Neural progenitor cell (in vitro differentiated cells): ENCODE measurements around the gene RAB18. TPM values are rescaled to one million over a fixed set of nuclear protein-coding genes. Genes with fewer than 3 reads are reported as not detected.
A peak's percentile ranks its signal among the peaks of the same experiment; 100 is the strongest.

Experiments used
- DNase-seq: peaks from one replicate; pipeline ENCODE4 v3.0.0-alpha.2; 2016; ENCODE audit warnings: low spot score
- H2AFZ ChIP-seq: fragments of 200-600 bp; sonication (generic); replicated peaks from 2 replicates; pipeline ENCODE4 v1.6.1; 2016; ENCODE audit warnings: antibody characterized with exemption
- H3F3A ChIP-seq: fragments of 200-600 bp; sonication (generic); 2 replicates; pipeline ENCODE4 v1.6.1; 2016; ENCODE audit warnings: antibody characterized with exemption, low read depth
- H3K27ac ChIP-seq: fragments of 200-600 bp; sonication (generic); 2 replicates; pipeline ENCODE4 v1.5.1; 2016; ENCODE audit warnings: mild to moderate bottlenecking
- H3K27me3 ChIP-seq: fragments of 200-600 bp; sonication (generic); 2 replicates; pipeline ENCODE4 v1.6.1; 2016; ENCODE audit warnings: mild to moderate bottlenecking, moderate library complexity
- H3K36me3 ChIP-seq: fragments of 200-600 bp; sonication (generic); 2 replicates; pipeline ENCODE4 v1.5.1; 2016
- H3K4me1 ChIP-seq: fragments of 200-600 bp; sonication (generic); 2 replicates; pipeline ENCODE4 v1.6.1; 2016; ENCODE audit warnings: mixed run types
- H3K4me2 ChIP-seq: fragments of 200-600 bp; sonication (generic); 2 replicates; pipeline ENCODE4 v1.6.1; 2016
- H3K4me3 ChIP-seq: fragments of 200-600 bp; sonication (generic); 2 replicates; pipeline ENCODE4 v1.5.1; 2016
- H3K79me2 ChIP-seq: fragments of 200-600 bp; sonication (generic); 2 replicates; pipeline ENCODE4 v1.6.1; 2016; ENCODE audit warnings: low read depth
- H3K9ac ChIP-seq: fragments of 200-600 bp; sonication (generic); 2 replicates; pipeline ENCODE4 v1.6.1; 2016
- H3K9me3 ChIP-seq: fragments of 200-600 bp; sonication (generic); 2 replicates; pipeline ENCODE4 v1.5.1; 2016; ENCODE audit warnings: low read depth
- H4K20me1 ChIP-seq: fragments of 200-600 bp; sonication (generic); 2 replicates; pipeline ENCODE4 v1.6.1; 2016; ENCODE audit warnings: low read depth
- H3K27ac Mint-ChIP-seq: 3 replicates; pipeline ENCODE4 v1.8.0; 2021; ENCODE audit warnings: mixed read lengths
- H3K27me3 Mint-ChIP-seq: 2 replicates; pipeline ENCODE4 v1.8.0; 2022; ENCODE audit warnings: low read depth, mild to moderate bottlenecking, inconsistent platforms, moderate library complexity, mixed read lengths; ENCODE audit not compliant: insufficient read depth
- H3K36me3 Mint-ChIP-seq: 3 replicates; pipeline ENCODE4 v1.8.0; 2021; ENCODE audit warnings: mixed read lengths
- H3K4me1 Mint-ChIP-seq: 3 replicates; pipeline ENCODE4 v1.8.0; 2021; ENCODE audit warnings: mixed read lengths
- H3K4me3 Mint-ChIP-seq: 3 replicates; pipeline ENCODE4 v1.8.0; 2021; ENCODE audit warnings: mild to moderate bottlenecking, moderate library complexity, mixed read lengths
- H3K9me3 Mint-ChIP-seq: 3 replicates; pipeline ENCODE4 v1.8.0; 2020; ENCODE audit warnings: mixed read lengths
- CTCF ChIP-seq: fragments of 200-600 bp; sonication (generic); IDR thresholded peaks from 2 replicates; pipeline ENCODE4 v1.5.1; 2017; ENCODE audit warnings: antibody characterized with exemption, mild to moderate bottlenecking
- EZH2 ChIP-seq: fragments of 200-600 bp; sonication (generic); IDR thresholded peaks from 2 replicates; pipeline ENCODE4 v1.6.1; 2017; ENCODE audit warnings: antibody characterized with exemption, mild to moderate bottlenecking, moderate library complexity
- EZH2phosphoT487 ChIP-seq: fragments of 200-600 bp; sonication (generic); IDR thresholded peaks from 2 replicates; pipeline ENCODE4 v1.6.1; 2017; ENCODE audit warnings: antibody characterized with exemption
- total RNA-seq: library from RNA; depleted of rRNA; stranded (reverse); fragments of >200 nt; gene quantifications from 2 replicates; pipeline ENCODE4 v1.2.3, GENCODE V29; 2015; ENCODE audit warnings: low replicate concordance

The RAB18 gene
- total RNA-seq, 1 donor from 2014 or later = 66.6 TPM

GRCh38 chr10:27542812-27543211, 38.7 kb downstream of the RAB18 start:
- TF ChIP-seq CTCF (no peak), EZH2phosphoT487 (no peak), EZH2 (no peak)
- H3K4me2 ChIP-seq = no peak overlapping the region
- H3K4me3 ChIP-seq = no peak overlapping the region
- peaks cover 15% of the 10 kb centered on the region for H3K36me3 Mint-ChIP-seq
- no peaks in the 10 kb centered on the region for H3K9me3 ChIP-seq
- H3K9me3 Mint-ChIP-seq = no peaks in the 10 kb centered on the region
- no peak overlapping the region for H3K27ac Mint-ChIP-seq
- H3K27me3 Mint-ChIP-seq = no peaks in the 10 kb centered on the region
- peaks cover 5% of the 10 kb centered on the region for H3K4me1 Mint-ChIP-seq
- H3K4me1 ChIP-seq = no peaks in the 10 kb centered on the region
- H3F3A ChIP-seq = no peaks in the 10 kb centered on the region
- H2AFZ ChIP-seq = no peak overlapping the region
- H3K36me3 ChIP-seq = no peaks in the 10 kb centered on the region
- H4K20me1 ChIP-seq = no peaks in the 10 kb centered on the region
- H3K27ac ChIP-seq = no peak overlapping the region
- no peaks in the 10 kb centered on the region for H3K27me3 ChIP-seq
- H3K79me2 ChIP-seq = no peaks in the 10 kb centered on the region
- H3K9ac ChIP-seq = no peak overlapping the region
- DNase-seq = no peak
- H3K4me3 Mint-ChIP-seq = no peak overlapping the region

GRCh38 chr10:27547047-27547446, 42.9 kb downstream of the RAB18 start:
- H3K9me3 Mint-ChIP-seq = no peaks in the 10 kb centered on the region
- no peak overlapping the region for H3K9ac ChIP-seq
- no peaks in the 10 kb centered on the region for H3K79me2 ChIP-seq
- H4K20me1 ChIP-seq = no peaks in the 10 kb centered on the region
- no peak overlapping the region for H3K27ac Mint-ChIP-seq
- no peak for DNase-seq
- H3K4me3 Mint-ChIP-seq = no peak overlapping the region
- no peak overlapping the region for H3K4me3 ChIP-seq
- no peaks in the 10 kb centered on the region for H3K36me3 ChIP-seq
- TF ChIP-seq EZH2phosphoT487 (no peak), EZH2 (no peak), CTCF (no peak)
- H3K36me3 Mint-ChIP-seq = peaks cover 11% of the 10 kb centered on the region
- no peaks in the 10 kb centered on the region for H3F3A ChIP-seq
- H3K4me2 ChIP-seq = no peak overlapping the region
- no peaks in the 10 kb centered on the region for H3K4me1 Mint-ChIP-seq
- H3K27me3 Mint-ChIP-seq = no peaks in the 10 kb centered on the region
- no peak overlapping the region for H2AFZ ChIP-seq
- no peak overlapping the region for H3K27ac ChIP-seq
- H3K9me3 ChIP-seq = no peaks in the 10 kb centered on the region
- no peaks in the 10 kb centered on the region for H3K27me3 ChIP-seq
- H3K4me1 ChIP-seq = no peaks in the 10 kb centered on the region

GRCh38 chr10:27547482-27547881, 43.4 kb downstream of the RAB18 start:
- Mint-ChIP-seq H3K4me3 (no peak overlapping the region), H3K4me1 (no peaks in the 10 kb centered on the region), H3K36me3 (peaks cover 11% of the 10 kb centered on the region), H3K27me3 (no peaks in the 10 kb centered on the region), H3K27ac (peak overlapping the region; percentile 42), H3K9me3 (no peaks in the 10 kb centered on the region)
- H4K20me1 ChIP-seq = no peaks in the 10 kb centered on the region
- no peak overlapping the region for H3K4me3 ChIP-seq
- no peaks in the 10 kb centered on the region for H3K79me2 ChIP-seq
- no peak for DNase-seq
- no peaks in the 10 kb centered on the region for H3K36me3 ChIP-seq
- H3K27ac ChIP-seq = no peak overlapping the region
- H3K9me3 ChIP-seq = no peaks in the 10 kb centered on the region
- no peak overlapping the region for H3K9ac ChIP-seq
- no peaks in the 10 kb centered on the region for H3F3A ChIP-seq
- no peak overlapping the region for H2AFZ ChIP-seq
- TF ChIP-seq EZH2phosphoT487 (no peak), CTCF (no peak), EZH2 (no peak)
- H3K4me1 ChIP-seq = no peaks in the 10 kb centered on the region
- no peak overlapping the region for H3K4me2 ChIP-seq
- H3K27me3 ChIP-seq = no peaks in the 10 kb centered on the region
